Measurements from ENCODE around the gene PMPCA.

- TF ChIP-seq CTCF (IDR thresholded peaks at IDR 0.05) (no peak), POLR2A (IDR thresholded peaks at IDR 0.05) (no peak)
Observed at GRCh38 chr9:136460772-136461325, 50.4 kb downstream of the PMPCA start.
